GM23338 (cell line): Measurements from ENCODE around the gene CETP.

Source experiments
- CREB1 ChIP-seq: fragments of 250-450 bp; sonication (Bioruptor Pico); IDR thresholded peaks from 2 replicates; pipeline ENCODE4 v1.5.0; 2020; ENCODE audit warnings: low read depth, mild to moderate bottlenecking, moderate library complexity
- CTCF ChIP-seq, 2 experiments: fragments of 200-600 bp in 1 of 2; sonication (generic) in 1 of 2; conservative IDR thresholded peaks; 2 replicates each; pipeline versions ENCODE4 v1.5.1 to v1.6.1; 2016 to 2017; ENCODE audit warnings: antibody characterized with exemption in 2 of 2, low read depth in 2 of 2, mild to moderate bottlenecking in 2 of 2, moderate library complexity in 1 of 2
- ETS1 ChIP-seq: IDR thresholded peaks from 2 replicates; pipeline ENCODE4 v1.6.1; 2016; ENCODE audit warnings: antibody characterized with exemption
- EZH2 ChIP-seq: fragments of 200-600 bp; sonication (generic); IDR thresholded peaks from one replicate; pipeline ENCODE4 v1.8.0; 2017; ENCODE audit warnings: antibody characterized with exemption, mild to moderate bottlenecking, low read depth; ENCODE audit not compliant: unreplicated experiment
- EZH2phosphoT487 ChIP-seq: fragments of 200-600 bp; sonication (generic); IDR thresholded peaks from one replicate; pipeline ENCODE4 v1.8.1; 2018; ENCODE audit warnings: antibody characterized with exemption; ENCODE audit not compliant: unreplicated experiment
- NANOG ChIP-seq: IDR thresholded peaks from 2 replicates; pipeline ENCODE4 v1.6.1; 2016; ENCODE audit warnings: antibody characterized with exemption, borderline replicate concordance
- POLR2AphosphoS5 ChIP-seq: IDR thresholded peaks from 2 replicates; pipeline ENCODE4 v1.6.1; 2016; ENCODE audit warnings: antibody characterized with exemption, low read depth
- REST ChIP-seq: IDR thresholded peaks from one replicate; pipeline ENCODE4 v1.6.1; 2018; ENCODE audit warnings: antibody characterized with exemption; ENCODE audit not compliant: unreplicated experiment
- TF ChIP-seq, protein P1 (sequence below): fragments of 250-450 bp; sonication (Bioruptor Pico); IDR thresholded peaks from 2 replicates; pipeline ENCODE4 v1.5.0; 2020; ENCODE audit warnings: mild to moderate bottlenecking, moderate library complexity

- TF ChIP-seq CTCF (conservative IDR thresholded peaks at IDR 0.05; ENCODE audit: low read depth in 2 of 2) (no peak), NANOG (no peak), ETS1 (no peak), CREB1 (CRISPR knock-in tag) (peak; percentile 88), POLR2AphosphoS5 (peak; percentile 97), EZH2 (no peak), EZH2phosphoT487 (no peak), REST (no peak)
- TF ChIP-seq, protein P1, sequence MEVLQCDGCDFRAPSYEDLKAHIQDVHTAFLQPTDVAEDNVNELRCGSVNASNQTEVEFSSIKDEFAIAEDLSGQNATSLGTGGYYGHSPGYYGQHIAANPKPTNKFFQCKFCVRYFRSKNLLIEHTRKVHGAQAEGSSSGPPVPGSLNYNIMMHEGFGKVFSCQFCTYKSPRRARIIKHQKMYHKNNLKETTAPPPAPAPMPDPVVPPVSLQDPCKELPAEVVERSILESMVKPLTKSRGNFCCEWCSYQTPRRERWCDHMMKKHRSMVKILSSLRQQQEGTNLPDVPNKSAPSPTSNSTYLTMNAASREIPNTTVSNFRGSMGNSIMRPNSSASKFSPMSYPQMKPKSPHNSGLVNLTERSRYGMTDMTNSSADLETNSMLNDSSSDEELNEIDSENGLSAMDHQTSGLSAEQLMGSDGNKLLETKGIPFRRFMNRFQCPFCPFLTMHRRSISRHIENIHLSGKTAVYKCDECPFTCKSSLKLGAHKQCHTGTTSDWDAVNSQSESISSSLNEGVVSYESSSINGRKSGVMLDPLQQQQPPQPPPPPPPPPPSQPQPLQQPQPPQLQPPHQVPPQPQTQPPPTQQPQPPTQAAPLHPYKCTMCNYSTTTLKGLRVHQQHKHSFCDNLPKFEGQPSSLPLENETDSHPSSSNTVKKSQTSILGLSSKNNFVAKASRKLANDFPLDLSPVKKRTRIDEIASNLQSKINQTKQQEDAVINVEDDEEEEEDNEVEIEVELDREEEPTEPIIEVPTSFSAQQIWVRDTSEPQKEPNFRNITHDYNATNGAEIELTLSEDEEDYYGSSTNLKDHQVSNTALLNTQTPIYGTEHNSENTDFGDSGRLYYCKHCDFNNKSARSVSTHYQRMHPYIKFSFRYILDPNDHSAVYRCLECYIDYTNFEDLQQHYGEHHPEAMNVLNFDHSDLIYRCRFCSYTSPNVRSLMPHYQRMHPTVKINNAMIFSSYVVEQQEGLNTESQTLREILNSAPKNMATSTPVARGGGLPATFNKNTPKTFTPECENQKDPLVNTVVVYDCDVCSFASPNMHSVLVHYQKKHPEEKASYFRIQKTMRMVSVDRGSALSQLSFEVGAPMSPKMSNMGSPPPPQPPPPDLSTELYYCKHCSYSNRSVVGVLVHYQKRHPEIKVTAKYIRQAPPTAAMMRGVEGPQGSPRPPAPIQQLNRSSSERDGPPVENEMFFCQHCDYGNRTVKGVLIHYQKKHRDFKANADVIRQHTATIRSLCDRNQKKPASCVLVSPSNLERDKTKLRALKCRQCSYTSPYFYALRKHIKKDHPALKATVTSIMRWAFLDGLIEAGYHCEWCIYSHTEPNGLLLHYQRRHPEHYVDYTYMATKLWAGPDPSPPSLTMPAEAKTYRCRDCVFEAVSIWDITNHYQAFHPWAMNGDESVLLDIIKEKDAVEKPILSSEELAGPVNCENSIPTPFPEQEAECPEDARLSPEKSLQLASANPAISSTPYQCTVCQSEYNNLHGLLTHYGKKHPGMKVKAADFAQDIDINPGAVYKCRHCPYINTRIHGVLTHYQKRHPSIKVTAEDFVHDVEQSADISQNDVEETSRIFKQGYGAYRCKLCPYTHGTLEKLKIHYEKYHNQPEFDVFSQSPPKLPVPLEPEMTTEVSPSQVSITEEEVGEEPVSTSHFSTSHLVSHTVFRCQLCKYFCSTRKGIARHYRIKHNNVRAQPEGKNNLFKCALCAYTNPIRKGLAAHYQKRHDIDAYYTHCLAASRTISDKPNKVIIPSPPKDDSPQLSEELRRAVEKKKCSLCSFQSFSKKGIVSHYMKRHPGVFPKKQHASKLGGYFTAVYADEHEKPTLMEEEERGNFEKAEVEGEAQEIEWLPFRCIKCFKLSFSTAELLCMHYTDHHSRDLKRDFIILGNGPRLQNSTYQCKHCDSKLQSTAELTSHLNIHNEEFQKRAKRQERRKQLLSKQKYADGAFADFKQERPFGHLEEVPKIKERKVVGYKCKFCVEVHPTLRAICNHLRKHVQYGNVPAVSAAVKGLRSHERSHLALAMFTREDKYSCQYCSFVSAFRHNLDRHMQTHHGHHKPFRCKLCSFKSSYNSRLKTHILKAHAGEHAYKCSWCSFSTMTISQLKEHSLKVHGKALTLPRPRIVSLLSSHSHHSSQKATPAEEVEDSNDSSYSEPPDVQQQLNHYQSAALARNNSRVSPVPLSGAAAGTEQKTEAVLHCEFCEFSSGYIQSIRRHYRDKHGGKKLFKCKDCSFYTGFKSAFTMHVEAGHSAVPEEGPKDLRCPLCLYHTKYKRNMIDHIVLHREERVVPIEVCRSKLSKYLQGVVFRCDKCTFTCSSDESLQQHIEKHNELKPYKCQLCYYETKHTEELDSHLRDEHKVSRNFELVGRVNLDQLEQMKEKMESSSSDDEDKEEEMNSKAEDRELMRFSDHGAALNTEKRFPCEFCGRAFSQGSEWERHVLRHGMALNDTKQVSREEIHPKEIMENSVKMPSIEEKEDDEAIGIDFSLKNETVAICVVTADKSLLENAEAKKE: no peak
Observed at GRCh38 chr16:56931892-56932720, 29.6 kb upstream of the CETP start, which contains the start of gene HERPUD1.
